ENCODE data around the gene BAHCC1. TPM values are rescaled to one million over a fixed set of nuclear protein-coding genes. Genes with fewer than 3 reads are reported as not detected.
A peak's percentile ranks its signal among the peaks of the same experiment; 100 is the strongest.

Gene BAHCC1
- total RNA-seq, 1 experiment from 2014 or later = 9.6 TPM

DNA sequence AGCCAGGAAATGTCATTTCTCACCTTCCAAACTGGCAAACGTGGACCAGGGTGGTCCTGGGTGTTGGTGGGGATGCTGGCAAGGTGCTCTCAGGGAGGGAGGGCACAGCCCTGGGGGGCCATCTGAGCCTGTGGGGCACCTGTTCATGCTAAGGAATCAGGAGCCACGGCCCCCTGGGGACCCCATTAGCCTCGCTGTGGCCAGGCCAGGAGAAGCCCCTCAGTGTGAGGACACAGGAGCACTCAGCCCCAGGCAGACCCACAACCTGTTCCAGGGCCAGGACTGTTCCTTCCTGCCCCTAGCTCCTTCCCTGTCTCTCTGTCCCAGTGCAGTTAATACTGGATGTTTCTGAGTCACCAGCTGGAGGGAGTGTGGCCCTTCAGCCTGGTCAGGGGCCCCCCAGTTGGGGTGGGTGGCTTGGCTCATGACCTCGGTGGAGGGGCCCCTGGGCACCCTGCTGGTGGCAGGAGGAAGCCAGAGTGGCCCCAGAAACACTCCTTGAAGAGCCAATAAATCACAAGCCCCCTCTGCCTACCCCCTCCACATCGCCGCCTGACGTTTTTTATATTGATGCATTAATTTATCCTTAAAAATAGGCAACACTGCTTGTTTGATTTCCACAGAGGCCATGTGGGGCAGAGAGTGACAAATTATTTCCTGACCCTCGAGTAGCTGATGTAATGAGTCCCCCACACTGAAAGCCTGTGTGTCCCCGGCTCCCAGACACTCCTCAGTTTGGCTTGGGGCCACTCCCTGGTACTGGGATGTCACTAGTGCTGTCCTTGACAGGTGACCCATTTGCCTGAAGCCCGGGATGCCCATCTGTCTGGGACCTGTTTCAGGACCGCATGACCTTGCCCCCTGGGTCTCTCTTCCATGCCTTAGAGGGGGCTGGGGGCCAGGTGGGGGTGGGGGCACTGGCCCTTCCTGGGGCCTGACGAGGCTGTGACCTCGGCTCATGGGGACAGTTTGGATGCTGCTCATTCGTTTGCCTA lies 95.0 kb downstream of the BAHCC1 start:
- in situ Hi-C loops (cut with HindIII; ENCODE audit: low sequenced_read_pairs) = no loop called here
- DNase-seq (ENCODE audit: low spot score) = no peak

DNA sequence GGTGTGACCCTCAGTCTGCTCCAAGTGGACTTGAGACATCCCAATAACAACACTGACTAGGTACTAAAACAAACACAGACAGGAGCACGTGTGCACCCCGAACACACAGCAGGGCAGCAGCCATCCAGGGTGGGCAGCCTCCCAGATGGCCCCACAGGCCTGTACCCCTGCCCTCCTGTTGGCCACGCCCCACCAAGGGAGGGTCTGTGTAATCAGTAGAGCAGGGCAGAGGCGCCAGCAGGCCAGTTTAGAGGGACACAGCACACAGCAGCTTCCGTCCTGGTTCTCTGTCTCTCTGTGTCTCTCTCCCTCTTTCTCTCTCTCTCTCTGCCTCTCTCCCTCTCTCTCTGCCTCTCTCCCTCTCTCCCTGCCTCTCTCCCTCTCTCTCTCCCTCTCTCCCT lies 95.9 kb downstream of the BAHCC1 start:
- no peak for DNase-seq (ENCODE audit: low spot score)
- in situ Hi-C loops (cut with HindIII; ENCODE audit: low sequenced_read_pairs) = no loop called here

GRCh38 chr17:81491761-81492160 lies 96.5 kb downstream of the BAHCC1 start:
- no peak for DNase-seq (ENCODE audit: low spot score)
- in situ Hi-C loops (cut with HindIII; ENCODE audit: low sequenced_read_pairs) = no loop called here

- DNase-seq (ENCODE audit: low spot score) = no peak
- in situ Hi-C loops (cut with HindIII; ENCODE audit: low sequenced_read_pairs) = no loop called here
Measured at GRCh38 chr17:81492202-81492601, 96.9 kb downstream of the BAHCC1 start.

- in situ Hi-C loops (cut with HindIII; ENCODE audit: low sequenced_read_pairs) = no loop called here
- DNase-seq (ENCODE audit: low spot score) = no peak
Measured at GRCh38 chr17:81492706-81493105, 97.4 kb downstream of the BAHCC1 start.

GRCh38 chr17:81493198-81494038 lies 98.2 kb downstream of the BAHCC1 start:
- peak; percentile 60 for DNase-seq (ENCODE audit: low spot score)
- in situ Hi-C loops (cut with HindIII; ENCODE audit: low sequenced_read_pairs) = no loop called here

DNA sequence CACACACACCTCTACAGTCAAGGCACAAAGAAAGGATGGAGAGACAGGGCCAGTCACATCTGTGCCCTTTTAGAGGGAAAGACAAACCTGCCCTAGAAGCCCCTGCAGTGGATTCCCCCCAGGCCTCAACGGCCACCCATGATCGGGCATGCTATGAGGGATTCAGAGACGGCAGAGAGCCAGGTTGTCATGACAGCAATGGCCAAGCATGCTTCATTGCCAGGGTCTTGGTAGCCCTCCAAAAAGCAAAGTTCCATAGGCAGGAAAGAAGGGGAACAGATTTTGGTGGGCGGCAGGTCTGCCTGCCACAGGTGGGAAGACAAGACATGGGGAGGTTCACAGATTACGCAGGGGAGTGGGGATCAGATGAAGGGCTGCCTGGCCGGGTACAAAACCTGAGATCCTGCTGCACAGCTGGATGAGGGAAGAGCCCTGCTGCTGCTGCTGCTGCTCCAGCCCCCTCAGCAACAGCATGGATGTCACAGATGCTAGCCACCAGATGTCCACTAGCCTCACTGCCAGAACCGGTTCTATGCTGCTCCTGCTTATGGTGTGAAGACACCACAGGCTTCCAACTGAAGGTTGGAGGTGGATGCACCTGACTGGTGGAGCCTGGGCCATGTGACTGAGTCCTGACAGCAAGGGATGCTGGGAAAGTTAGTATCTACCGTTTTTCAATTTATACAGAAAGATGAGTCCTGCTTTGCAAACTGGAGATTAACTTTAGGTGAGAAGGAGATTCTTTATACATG lies 99.5 kb downstream of the BAHCC1 start:
- peak; percentile 55 for DNase-seq (ENCODE audit: low spot score)
- in situ Hi-C loops (cut with HindIII; ENCODE audit: low sequenced_read_pairs) = no loop called here

- no peak for DNase-seq (ENCODE audit: low spot score)
- in situ Hi-C loops (cut with HindIII; ENCODE audit: low sequenced_read_pairs) = no loop called here
Measured at GRCh38 chr17:81498953-81499600, 103.8 kb downstream of the BAHCC1 start.

- no peak for DNase-seq (ENCODE audit: low spot score)
- in situ Hi-C loops (cut with HindIII; ENCODE audit: low sequenced_read_pairs) = no loop called here
Measured at GRCh38 chr17:81499601-81499970, 104.3 kb downstream of the BAHCC1 start.

GRCh38 chr17:81500047-81500446 lies 104.8 kb downstream of the BAHCC1 start:
- in situ Hi-C loops (cut with HindIII; ENCODE audit: low sequenced_read_pairs) = no loop called here
- no peak for DNase-seq (ENCODE audit: low spot score)

GRCh38 chr17:81502471-81503017 lies 107.3 kb downstream of the BAHCC1 start:
- no peak for DNase-seq (ENCODE audit: low spot score)
- in situ Hi-C loops (cut with HindIII; ENCODE audit: low sequenced_read_pairs) = no loop called here

- in situ Hi-C loops (cut with HindIII; ENCODE audit: low sequenced_read_pairs) = no loop called here
Measured at GRCh38 chr17:81503619-81504018, 108.4 kb downstream of the BAHCC1 start.

DNA sequence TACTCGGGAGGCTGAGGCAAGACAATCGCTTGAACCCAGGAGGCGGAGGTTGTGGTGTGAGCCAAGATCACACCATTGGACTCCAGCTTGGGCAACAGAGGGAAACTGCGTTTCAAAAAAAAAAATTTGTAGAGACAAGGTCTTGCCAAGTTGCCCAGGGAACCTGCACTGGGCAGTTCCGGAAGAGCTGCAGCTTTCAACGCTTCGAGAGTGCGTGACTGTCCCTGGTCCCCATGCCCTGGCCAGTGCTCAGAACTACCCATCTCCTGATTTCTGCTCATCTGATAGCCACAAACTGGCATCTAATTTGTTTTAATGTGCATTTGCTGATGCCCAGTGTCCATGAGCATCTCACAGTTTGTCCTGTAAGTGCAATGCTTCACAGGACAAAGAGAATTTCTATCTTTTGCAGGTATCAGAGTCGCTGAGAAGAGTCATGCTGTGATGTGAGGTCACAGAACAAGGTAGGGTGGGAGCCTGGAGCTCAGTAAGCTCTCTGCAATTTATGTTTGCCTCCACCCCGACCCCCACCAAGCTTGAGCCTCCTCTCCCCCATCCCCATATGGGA lies 113.5 kb downstream of the BAHCC1 start:
- in situ Hi-C loops (cut with HindIII; ENCODE audit: low sequenced_read_pairs) = no loop called here
- peak; percentile 52 for DNase-seq (ENCODE audit: low spot score)

More at GRCh38 chr17:81503619-81504018, 108.4 kb downstream of the BAHCC1 start:
- no peak for DNase-seq (ENCODE audit: low spot score)

DNA sequence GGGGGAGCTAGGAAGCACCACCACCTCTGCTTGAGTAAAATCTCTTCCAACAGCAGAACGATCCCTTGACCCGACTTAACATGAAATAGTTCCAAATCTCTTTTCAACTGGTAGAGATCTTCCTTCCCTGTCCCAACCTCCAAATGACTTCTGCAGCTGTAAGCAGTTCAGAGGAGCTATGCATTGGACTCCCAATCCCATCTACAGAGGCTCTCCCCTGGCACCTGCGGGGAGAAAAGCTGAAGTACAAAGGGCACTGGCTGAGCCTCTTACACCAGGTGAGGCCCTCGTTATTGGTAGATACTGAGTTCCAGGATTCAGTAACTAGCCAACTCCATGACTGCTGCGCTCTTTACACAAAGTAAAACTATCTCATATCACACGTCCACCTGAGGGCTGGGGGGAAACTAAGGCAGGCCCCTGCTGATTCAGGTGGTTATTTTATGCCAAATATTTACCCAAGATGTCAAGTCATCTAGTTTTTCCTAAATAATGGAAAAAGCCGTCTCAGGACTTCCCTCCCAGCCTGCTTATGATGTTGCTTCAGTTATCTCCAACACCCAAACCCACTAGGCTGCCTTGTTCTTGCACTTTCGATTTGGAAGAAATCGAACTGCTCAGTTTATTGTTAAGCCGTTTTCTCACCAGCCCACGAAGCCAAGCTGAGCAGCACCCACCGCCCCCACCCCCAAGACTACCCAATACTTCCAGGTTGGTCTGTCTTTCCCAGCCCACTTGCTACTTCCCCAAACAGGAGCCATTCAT lies 114.1 kb downstream of the BAHCC1 start:
- no peak for DNase-seq (ENCODE audit: low spot score)
- in situ Hi-C loops (cut with HindIII; ENCODE audit: low sequenced_read_pairs) = no loop called here

GRCh38 chr17:81509972-81510784 lies 114.9 kb downstream of the BAHCC1 start:
- in situ Hi-C loops (cut with HindIII; ENCODE audit: low sequenced_read_pairs) = loop anchor here (10.0 kb wide), 1 partner anchor 105 kb away; no protein-coding TSS in a partner anchor
- peak; percentile 45 for DNase-seq (ENCODE audit: low spot score)

DNA sequence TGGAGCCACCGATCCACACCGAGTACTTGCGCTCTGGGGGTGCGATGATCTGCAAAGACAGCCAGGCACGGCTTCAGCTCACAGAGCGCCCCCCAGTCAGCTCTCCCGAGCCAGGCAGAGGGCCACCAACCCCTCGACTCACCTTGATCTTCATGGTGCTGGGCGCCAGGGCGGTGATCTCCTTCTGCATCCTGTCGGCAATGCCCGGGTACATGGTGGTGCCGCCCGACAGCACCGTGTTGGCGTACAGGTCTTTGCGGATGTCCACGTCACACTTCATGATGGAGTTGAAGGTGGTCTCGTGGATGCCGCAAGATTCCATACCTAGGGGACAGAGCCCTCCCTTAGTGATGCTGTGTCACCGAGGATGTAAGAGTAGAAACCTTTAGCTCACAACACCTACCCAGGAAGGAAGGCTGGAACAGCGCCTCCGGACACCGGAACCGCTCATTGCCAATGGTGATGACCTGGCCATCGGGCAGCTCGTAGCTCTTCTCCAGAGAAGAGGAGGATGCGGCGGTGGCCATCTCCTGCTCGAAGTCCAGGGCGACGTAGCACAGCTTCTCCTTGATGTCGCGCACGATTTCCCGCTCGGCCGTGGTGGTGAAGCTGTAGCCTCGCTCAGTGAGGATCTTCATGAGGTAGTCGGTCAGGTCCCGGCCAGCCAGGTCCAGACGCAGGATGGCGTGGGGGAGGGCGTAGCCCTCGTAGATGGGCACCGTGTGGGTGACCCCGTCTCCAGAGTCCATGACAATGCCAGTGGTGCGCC lies 115.7 kb downstream of the BAHCC1 start:
- DNase-seq (ENCODE audit: low spot score) = peak; percentile 55
- in situ Hi-C loops (cut with HindIII; ENCODE audit: low sequenced_read_pairs) = loop anchor here (10.0 kb wide), 1 partner anchor 106 kb away; no protein-coding TSS in a partner anchor
